GM12892 (cell line): ENCODE measurements around the gene MIX23.

Experiments used
- POLR2A ChIP-seq: IDR thresholded peaks from 2 replicates; pipeline ENCODE4 v1.6.1; 2011; ENCODE audit warnings: low read depth, low read length, control low read depth
- POLR2AphosphoS5 ChIP-seq: IDR thresholded peaks from 2 replicates; pipeline ENCODE4 v1.6.1; 2011; ENCODE audit warnings: low read depth, low read length, control low read depth

GRCh38 chr3:122394173-122394572 is 11.1 kb upstream of the MIX23 start:
- TF ChIP-seq POLR2A (no peak), POLR2AphosphoS5 (no peak)
